Suprapubic skin (tissue), 4 donors: ENCODE data around the gene FGF1.

Experiments
- CTCF ChIP-seq, 2 donors: fragments of 200-600 bp in 1 of 2; fragments of 450-650 bp in 1 of 2; sonication (generic) in 1 of 2; IDR thresholded peaks; one replicate each; pipeline ENCODE4 v1.5.1; 2016 to 2019; ENCODE audit warnings: antibody characterized with exemption in 2 of 2, mild to moderate bottlenecking in 1 of 2, moderate library complexity in 1 of 2
- EP300 ChIP-seq: sonication (generic); formaldehyde crosslinking; IDR thresholded peaks from one replicate; pipeline ENCODE4 v1.6.1; 2017; ENCODE audit warnings: antibody characterized with exemption
- POLR2A ChIP-seq, 2 donors: fragments of 450-650 bp; IDR thresholded peaks; one replicate each; pipeline ENCODE4 v1.6.1; 2017; ENCODE audit warnings: antibody characterized with exemption in 2 of 2, mild to moderate bottlenecking in 2 of 2, moderate library complexity in 2 of 2
- POLR2AphosphoS5 ChIP-seq, 3 donors: sonication (generic); formaldehyde crosslinking; IDR thresholded peaks; one replicate each; pipeline ENCODE4 v1.6.1; 2017; ENCODE audit warnings: antibody characterized with exemption in 3 of 3

- TF ChIP-seq POLR2A (IDR thresholded peaks at IDR 0.05) (no peak), CTCF (IDR thresholded peaks at IDR 0.05) (no peak), POLR2AphosphoS5 (IDR thresholded peaks at IDR 0.05) (no peak), EP300 (no peak)
Measured at GRCh38 chr5:142544071-142544753, 141.7 kb downstream of the FGF1 start.
